Amniotic epithelial cell (primary cell): Measurements from ENCODE around the gene PCK1.

ENCODE experiments used
- DNase-seq: peaks from one replicate; pipeline ENCODE4 v3.0.0-alpha.2; 2010; ENCODE audit warnings: low read depth

Gene PCK1

DNA sequence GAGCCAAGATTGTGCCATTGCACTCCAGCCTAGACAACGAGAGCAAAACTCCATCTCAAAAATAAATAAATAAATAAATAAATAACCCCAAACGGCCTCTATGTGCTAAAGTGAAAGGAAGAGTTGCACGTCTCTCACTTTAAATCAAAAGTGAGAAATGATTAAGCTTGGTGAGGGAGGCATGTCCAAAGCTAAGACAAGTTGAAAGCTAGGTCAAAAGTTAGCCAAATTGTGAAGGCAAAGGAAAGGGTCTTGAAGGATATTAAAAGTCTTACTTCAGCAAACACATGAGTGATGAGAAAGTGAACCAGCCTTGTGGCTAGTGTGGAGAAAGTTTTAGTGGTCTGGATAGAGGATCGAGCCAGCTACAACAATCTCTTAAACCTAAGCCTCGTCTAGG is 45.0 kb downstream of the PCK1 start:
- DNase-seq: no peak

DNA sequence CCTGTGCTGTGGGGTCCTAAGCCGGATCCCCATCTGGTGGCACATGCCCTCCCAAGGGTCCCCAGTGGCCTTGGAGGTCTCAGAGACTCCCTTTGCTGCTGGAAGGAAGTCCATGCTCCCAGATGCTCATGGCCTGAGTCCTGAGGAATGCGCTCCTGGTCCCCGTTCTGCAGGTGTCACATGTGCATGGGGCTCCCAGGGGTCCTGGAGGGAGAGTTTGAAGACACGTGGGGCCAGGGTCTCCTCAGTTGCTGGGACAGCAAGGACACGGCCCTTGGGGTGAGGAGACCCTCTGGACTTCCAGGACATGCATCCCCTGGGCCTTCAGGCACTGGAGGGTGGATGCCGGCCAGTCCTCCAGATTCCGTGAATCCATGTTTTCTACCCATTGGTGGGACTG is 47.6 kb downstream of the PCK1 start:
- no peak for DNase-seq

DNA sequence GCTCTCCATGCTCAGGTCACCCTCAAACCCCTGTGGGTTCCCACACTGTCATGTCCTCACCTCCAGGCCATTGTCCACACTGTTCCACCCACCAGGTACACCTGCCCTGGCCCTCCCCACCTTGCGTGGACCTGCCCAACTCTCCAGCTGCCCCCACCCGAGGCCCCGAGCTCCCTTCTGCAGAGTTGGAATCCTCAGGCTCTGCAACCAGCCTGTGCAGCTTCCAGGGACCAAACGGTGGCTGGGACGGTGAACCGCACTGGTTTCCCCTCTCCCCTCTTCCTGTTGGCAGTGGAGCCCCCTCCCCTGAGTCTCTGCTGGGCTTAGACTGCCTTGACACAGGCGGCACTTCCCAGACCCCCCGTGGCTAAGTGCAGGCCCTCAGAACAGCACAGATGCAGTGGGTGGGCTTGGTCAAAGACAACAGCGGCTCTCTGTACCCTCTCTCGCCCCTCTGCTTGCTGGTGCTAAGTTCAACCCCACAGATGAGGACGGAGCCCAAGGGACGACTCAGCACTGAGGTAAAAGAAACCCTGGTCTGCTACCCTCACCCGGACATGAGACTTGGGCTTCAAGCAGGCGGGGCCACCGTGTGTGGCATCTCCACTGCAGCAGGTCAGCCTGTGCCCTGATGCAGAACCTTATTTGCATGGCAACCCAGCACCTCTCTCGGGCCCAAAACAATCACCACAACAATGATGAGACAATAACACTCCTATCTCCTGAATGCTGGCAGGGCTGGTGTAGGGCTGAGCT is 48.4 kb downstream of the PCK1 start:
- no peak for DNase-seq

DNA sequence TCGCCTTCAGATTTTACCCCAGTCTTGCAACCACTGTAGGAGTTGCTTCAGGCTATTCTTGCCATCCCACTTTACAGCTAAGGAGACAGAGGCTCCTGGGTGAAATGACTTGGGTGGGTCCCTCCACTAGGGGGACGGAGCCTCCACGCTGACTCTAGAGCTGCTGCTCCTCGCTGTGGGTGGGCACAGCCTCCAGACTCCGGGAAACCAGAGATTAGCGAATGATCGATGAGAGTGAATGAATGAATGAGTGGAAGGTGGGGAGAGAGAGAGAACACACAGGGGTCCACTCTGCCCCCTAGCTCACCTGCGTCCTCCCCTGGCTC is 48.9 kb downstream of the PCK1 start:
- no peak for DNase-seq

DNA sequence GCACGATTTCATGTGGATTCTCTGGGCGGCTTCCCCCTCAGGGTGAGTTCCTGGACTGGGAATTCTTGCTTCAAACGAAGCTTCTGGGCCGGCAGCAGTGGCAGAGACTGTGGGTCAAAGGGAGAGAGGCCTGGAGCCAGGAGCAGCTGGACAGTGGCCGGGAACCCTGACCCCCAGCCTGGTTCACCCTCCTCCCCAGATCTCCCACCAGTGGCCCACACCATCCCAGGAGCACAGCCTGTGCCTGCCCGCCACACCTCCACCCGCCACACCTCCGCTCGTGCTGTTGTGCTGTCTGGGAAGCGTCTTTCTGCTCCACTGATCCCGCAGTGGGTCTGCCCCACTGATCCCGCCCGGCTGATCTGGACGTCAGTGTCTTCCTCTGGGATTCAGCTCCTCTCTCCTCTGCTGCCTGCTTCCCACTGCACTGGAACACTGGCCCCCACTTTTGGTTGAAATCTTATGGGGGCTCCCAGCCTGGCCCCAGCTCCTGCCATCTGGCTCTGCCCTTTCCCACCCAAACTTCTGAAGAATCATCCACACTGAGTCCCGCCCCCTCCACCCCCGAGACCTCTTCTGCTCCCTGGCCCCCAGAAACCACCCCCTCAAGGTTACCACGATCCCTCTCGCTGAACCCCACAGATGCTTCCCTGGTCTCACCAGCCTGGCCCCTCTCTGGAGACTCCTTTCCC is 49.5 kb downstream of the PCK1 start:
- no peak for DNase-seq

DNA sequence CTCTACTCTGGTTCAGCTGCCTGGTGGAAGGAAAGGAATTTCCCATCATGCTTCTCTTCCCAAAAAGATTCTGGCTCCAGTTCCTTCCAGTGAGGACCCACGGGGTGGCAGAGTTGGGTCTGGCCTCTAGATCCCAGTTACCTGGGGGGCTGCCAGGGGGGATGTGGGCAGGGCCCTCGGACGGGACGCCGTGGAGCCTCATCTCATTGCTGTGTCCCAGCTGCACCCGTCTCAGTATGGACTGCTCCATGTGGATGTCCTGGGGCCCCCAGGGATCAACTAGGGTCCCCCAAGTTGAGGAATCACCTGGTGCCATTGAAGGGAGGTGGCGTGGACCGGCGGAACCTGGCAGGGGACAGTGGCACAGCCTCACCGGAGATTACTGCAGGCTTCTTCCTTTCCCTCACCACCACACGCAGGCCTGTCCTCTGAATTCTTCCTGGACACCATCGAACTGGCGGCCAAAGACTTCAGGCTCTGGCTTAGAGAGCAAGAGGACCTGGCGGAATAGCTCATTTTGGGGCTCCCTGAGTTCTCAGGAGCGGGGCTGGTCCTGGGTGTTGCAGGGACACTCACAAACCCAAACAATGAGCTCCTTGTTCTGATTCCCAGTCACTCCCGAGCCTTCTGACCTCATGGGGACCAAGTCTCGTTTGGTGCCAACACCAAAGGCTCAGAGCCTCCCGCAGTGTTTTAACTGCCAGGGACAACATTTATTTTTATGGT is 50.8 kb downstream of the PCK1 start:
- DNase-seq: no peak

DNA sequence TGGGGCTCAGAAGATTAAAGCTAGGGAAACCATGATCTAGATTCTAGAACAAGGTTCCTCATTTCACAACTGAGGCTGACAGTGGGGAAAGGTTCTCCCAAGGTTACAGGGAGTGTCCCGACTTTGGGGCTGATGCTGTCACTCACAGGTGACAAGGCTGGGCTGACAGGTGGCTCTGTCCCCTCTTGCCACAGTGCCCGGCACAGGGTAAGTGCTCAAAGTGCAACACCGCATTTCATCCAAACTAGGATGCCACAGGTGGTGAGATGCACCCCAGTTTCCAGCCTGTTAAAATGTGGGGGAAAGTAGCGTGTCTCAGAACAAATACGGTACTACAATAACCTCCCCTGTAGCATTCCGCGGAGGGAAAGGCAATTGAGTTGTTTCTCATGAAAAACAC is 51.5 kb downstream of the PCK1 start:
- DNase-seq: no peak

DNA sequence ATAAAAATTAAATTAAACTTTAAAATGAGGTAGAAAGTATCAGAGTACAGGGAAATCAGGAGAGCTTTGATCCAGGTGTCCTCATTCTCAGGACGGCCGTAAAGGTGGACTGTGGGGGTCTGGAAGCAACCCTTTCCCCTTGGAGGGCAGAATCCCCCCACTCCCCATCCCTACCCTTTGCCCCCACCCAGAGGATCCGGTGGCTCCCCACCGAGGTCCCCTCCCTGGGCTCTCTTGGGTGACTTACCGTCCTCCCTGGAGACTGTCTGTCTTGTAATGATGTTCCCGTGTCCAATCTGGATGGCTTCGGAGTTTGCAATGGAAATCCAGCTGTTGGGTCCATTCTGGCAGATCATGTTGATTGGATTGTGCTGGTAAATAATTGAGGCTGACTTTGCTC is 52.0 kb downstream of the PCK1 start:
- DNase-seq: no peak

DNA sequence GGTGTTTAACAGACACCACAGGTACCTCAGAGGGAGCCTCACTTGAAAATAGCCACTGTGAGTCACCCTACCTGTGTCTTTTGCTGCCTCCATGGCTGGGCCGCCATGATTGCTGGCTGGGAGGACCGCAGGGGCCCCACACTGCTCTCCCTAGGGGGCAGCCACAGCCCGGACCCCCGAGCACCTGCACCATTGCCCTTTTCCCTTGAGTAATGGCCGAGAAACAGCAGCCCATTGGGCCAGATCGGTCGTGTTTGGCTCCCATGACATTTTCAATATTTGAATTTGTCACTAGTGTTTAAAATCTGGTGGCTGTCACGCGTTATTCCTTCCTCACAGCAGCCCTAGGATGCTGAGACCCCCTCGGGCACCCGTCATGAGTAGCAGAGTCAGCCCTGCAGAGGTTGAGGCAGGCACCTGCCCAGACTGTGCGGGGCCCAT is 52.6 kb downstream of the PCK1 start:
- no peak for DNase-seq

DNA sequence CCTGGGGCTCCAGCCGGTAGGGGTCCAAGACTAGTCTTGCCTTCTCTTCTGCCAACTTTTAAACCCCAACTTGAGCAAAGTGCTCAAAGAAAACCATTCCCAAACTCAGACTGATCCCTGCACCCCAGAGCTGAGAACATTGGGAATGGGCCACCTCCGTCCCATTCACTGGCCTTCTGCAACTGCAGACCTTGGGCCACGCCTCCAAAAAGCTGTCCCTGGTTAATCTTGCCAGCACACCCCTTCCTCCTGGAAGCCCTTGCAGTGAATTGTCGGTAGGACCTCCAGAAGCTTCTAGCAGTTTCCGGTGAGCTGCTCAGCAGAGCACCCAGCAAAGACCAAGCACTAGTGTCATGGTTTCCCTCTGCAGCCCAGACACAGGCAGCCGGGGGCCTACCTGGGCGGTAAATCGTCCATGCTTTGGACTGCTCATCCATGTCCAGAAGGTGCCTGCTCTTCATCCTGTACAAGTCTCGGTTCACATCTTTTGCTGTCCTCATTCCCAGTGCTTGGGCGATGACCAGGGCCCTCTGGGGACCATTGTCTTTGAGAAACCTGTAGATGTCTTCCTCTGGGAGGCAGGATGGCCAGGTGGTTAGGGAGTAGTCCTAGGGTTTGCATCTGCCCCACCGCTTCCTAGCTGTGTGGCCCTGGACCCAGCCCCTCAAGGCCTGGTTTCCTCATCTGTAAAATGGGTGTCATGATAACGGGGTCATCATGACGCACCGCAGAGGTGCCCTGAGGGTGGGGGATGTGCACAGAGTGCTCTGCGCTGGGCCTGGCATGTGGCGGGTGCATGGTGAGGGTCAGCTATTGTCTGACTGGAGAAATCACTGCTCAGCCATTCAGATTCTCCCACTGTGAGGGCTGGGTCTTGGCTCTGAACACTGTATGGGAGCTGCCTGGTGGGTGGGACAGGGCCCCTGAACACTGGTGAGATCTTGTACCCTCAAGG is 53.9 kb downstream of the PCK1 start:
- DNase-seq: no peak

DNA sequence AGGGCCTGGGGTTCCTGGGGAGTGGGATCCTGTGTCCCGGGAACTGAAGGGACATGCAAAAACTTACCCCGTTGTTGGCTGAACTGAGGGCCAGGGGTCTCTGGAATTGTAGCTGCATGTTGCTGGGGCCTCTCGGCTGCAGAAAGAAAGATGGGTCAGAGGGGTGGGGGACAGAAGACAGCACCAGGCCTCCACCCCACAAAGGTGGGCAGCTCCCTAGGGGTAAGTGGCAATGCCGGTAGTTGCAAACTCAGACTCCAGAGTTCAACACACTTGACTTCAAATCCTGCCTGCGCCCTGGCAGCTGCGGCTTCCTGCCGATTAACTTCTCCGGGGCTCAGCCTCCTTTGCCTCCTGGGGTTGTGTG is 54.5 kb downstream of the PCK1 start:
- DNase-seq: no peak

DNA sequence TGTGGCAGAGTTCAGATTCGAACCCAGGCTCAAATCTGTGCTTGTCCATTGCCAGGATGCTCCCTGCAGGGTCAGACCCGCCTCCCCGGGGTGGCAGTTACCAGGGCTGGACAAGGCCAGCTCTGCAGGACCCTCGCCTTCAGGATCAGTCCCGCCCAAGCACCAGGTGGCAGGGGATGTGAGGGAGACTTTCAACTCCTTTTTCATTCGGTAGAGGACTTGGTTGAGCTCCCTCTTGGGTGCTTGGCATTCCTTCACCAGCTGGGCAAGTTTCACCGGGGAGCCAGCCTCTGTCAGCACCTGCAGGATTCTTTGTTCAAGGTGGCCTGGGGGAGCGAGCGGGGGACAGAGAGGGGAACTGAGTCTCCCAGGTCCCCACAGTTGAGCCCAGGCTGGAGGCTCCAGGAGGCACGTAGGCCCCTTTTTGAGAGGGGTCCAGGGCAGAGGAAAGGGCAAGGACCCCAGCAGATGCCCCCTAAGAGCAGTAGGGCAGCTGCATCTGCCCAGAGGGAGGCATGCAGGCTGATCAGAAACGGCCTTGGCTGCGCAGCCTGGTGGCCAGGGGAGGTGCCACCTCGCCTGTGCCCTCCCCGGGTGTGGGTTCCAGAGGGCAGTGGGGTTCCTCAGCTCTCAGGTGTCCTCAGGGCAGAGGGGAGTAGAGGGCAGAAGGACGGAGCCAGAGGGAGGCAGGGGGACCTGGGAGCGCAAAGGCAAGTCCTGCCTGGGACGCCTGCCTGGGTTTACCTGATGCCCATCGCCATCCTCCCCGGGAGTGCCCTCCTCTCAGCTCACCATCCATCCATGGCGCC is 55.4 kb downstream of the PCK1 start:
- DNase-seq: no peak

DNA sequence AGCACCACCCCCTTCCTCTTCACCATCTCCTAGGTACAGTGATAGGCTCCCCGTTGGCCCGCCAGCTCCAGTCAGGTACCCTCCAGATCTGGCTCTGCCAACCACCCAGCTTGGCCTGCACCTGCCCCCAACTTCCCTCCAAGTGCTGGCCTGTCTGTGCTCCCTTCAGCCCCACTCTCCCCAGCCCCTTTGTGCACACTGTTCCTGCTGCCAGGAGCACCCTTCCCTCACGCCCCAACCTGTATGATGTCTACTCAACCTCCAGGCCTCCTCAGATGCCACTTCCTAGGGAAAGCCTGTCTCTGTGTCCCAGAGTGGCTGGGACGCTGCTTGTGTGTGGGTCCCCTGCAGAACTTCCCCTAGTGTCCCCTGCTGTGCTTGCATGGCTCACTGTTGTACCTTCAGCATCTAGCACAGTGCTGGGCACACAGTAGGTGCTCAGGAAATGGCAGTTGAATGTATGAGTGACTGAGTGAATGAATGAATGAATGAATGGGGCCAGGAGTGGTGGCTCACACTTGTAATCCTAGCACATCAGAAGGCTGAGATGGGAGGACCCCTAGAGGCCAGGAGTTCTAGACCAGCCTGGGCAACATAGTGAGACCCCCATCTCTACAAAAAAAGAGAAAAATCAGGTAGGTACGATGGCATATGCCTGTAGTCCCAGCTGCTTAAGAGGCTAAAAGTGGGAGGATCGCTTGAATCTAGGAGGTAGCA is 56.3 kb downstream of the PCK1 start:
- no peak for DNase-seq
